Measurements from ENCODE around the gene PIP5KL1. TPM values are rescaled to one million over a fixed set of nuclear protein-coding genes. Genes with fewer than 3 reads are reported as not detected.
A peak's percentile ranks its signal among the peaks of the same experiment; 100 is the strongest.
"Not testable (repeated sequence)": the region's sequence is repeated elsewhere in the genome, so short reads cannot be mapped to it uniquely, and the experiment has no call there.

The PIP5KL1 gene
- total RNA-seq, 1 experiment from 2014 or later, result 3.4 TPM

- no peak for DNase-seq (ENCODE audit: low spot score)
These were observed 37.2 kb downstream of the PIP5KL1 start for GRCh38 chr9:127893392-127893791.

GRCh38 chr9:127892831-127893230, 37.7 kb downstream of the PIP5KL1 start:
- DNase-seq (ENCODE audit: low spot score), result no peak

- no peak for DNase-seq (ENCODE audit: low spot score)
These were observed 40.5 kb downstream of the PIP5KL1 start for GRCh38 chr9:127890053-127890452.

- DNase-seq (ENCODE audit: low spot score), result no peak
These were observed 42.8 kb downstream of the PIP5KL1 start for GRCh38 chr9:127887792-127888191.

- DNase-seq (ENCODE audit: low spot score), result no peak
These were observed 44.1 kb downstream of the PIP5KL1 start for GRCh38 chr9:127886401-127886972.

- no peak for DNase-seq (ENCODE audit: low spot score)
These were observed 44.9 kb downstream of the PIP5KL1 start for GRCh38 chr9:127885508-127886281.

GRCh38 chr9:127884976-127885490, 45.5 kb downstream of the PIP5KL1 start:
- DNase-seq (ENCODE audit: low spot score), result no peak

GRCh38 chr9:127884427-127884911, 46.1 kb downstream of the PIP5KL1 start:
- peak; percentile 80 for DNase-seq (ENCODE audit: low spot score)

- DNase-seq (ENCODE audit: low spot score), result no peak
These were observed 46.6 kb downstream of the PIP5KL1 start for GRCh38 chr9:127883959-127884358.

- not testable (repeated sequence) for DNase-seq (ENCODE audit: low spot score)
These were observed 48.9 kb downstream of the PIP5KL1 start for GRCh38 chr9:127881715-127882114.

GRCh38 chr9:127880143-127880542, 50.4 kb downstream of the PIP5KL1 start:
- DNase-seq (ENCODE audit: low spot score), result no peak

GRCh38 chr9:127878652-127879390, 51.8 kb downstream of the PIP5KL1 start:
- DNase-seq (ENCODE audit: low spot score), result no peak

- no peak for DNase-seq (ENCODE audit: low spot score)
These were observed 52.5 kb downstream of the PIP5KL1 start for GRCh38 chr9:127878001-127878651.

- no peak for DNase-seq (ENCODE audit: low spot score)
These were observed 53.0 kb downstream of the PIP5KL1 start, which contains the start of gene AK1 for GRCh38 chr9:127877566-127877998. Gene AK1 (minus strand): TSS chr9:127877675. CDS start chr9:127874617, 3,058 bp downstream.

- no peak for DNase-seq (ENCODE audit: low spot score)
These were observed 53.6 kb downstream of the PIP5KL1 start for GRCh38 chr9:127876764-127877562.

GRCh38 chr9:127876026-127876763, 54.4 kb downstream of the PIP5KL1 start:
- DNase-seq (ENCODE audit: low spot score), result no peak

GRCh38 chr9:127875306-127875966, 55.1 kb downstream of the PIP5KL1 start:
- DNase-seq (ENCODE audit: low spot score), result peak; percentile 54

- peak; percentile 74 for DNase-seq (ENCODE audit: low spot score)
These were observed 56.0 kb downstream of the PIP5KL1 start for GRCh38 chr9:127874301-127875221.

All from A172 (cell line).